KMS-11 (cell line): Measurements from ENCODE around the gene PICALM.

ENCODE experiments used
- H2AFZ ChIP-seq: fragments of 200-600 bp; sonication (generic); 2 replicates; pipeline ENCODE4 v1.6.1; 2016; ENCODE audit warnings: antibody characterized with exemption, mixed run types, low read depth
- H3K27ac ChIP-seq: fragments of 200-600 bp; sonication (generic); 2 replicates; pipeline ENCODE4 v1.6.1; 2016; ENCODE audit warnings: mild to moderate bottlenecking, mixed run types
- H3K27me3 ChIP-seq: fragments of 200-600 bp; sonication (generic); 2 replicates; pipeline ENCODE4 v1.6.1; 2017; ENCODE audit warnings: mild to moderate bottlenecking, low read depth, mixed run types, moderate library complexity; ENCODE audit not compliant: insufficient read depth
- H3K36me3 ChIP-seq: fragments of 200-600 bp; sonication (generic); 2 replicates; pipeline ENCODE4 v1.6.1; 2017; ENCODE audit warnings: mild to moderate bottlenecking, mixed run types; ENCODE audit not compliant: insufficient read depth
- H3K4me1 ChIP-seq: fragments of 200-600 bp; sonication (generic); 2 replicates; pipeline ENCODE4 v1.6.1; 2016; ENCODE audit warnings: mild to moderate bottlenecking, low read depth, mixed run types; ENCODE audit not compliant: poor library complexity, severe bottlenecking
- H3K4me2 ChIP-seq: fragments of 200-600 bp; sonication (generic); 2 replicates; pipeline ENCODE4 v1.7.0; 2016; ENCODE audit warnings: mild to moderate bottlenecking, mixed run types
- H3K4me3 ChIP-seq: fragments of 200-600 bp; sonication (generic); IDR thresholded peaks from 2 replicates; pipeline ENCODE4 v1.6.1; 2017; ENCODE audit warnings: low read depth, low read length, mixed read lengths; ENCODE audit not compliant: insufficient read depth
- H3K79me2 ChIP-seq: fragments of 200-600 bp; sonication (generic); 2 replicates; pipeline ENCODE4 v1.6.1; 2016; ENCODE audit warnings: low read depth, mixed run types; ENCODE audit not compliant: insufficient read depth
- H3K9ac ChIP-seq: fragments of 200-600 bp; sonication (generic); 2 replicates; pipeline ENCODE4 v1.6.1; 2016; ENCODE audit warnings: mild to moderate bottlenecking, mixed run types
- H4K20me1 ChIP-seq: fragments of 200-600 bp; sonication (generic); 2 replicates; pipeline ENCODE4 v1.6.1; 2016; ENCODE audit warnings: mild to moderate bottlenecking, mixed run types; ENCODE audit not compliant: insufficient read depth
- TF ChIP-seq, protein P1 (sequence below): fragments of 200-600 bp; sonication (generic); conservative IDR thresholded peaks from 2 replicates; pipeline ENCODE4 v1.6.1; 2017; ENCODE audit warnings: low read depth, mild to moderate bottlenecking, antibody characterized with exemption, low read length, moderate library complexity, mixed read lengths

Gene PICALM

DNA sequence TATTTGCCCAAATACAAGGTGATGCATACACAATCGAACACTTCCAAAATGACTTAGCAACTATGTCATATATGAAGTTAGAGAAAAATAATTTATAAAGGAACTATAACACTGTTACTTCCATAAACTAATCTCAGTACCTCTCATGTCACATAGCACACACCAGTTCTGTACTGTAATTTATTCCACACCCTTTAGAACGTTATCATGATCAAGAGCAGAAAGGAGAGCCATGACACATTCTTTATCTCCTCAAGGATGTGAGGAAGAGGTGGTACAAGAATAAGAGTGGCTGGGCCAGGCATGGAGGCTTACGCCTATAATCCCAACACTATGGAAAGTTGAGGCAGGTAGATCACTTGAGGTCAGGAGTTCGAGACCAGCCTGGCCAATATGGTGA lies 31.1 kb downstream of the PICALM start:
- Histone ChIP-seq H4K20me1 (peaks cover 49% of the 10 kb centered on the region), H3K36me3 (no peaks in the 10 kb centered on the region), H3K79me2 (peaks cover 92% of the 10 kb centered on the region), H3K4me1 (peaks cover 76% of the 10 kb centered on the region), H3K4me2 (no peak overlapping the region), H3K9ac (no peak overlapping the region), H3K27ac (no peak overlapping the region), H3K27me3 (no peaks in the 10 kb centered on the region), H2AFZ (no peak overlapping the region), H3K4me3 (no peak overlapping the region)
- TF ChIP-seq, protein P1, sequence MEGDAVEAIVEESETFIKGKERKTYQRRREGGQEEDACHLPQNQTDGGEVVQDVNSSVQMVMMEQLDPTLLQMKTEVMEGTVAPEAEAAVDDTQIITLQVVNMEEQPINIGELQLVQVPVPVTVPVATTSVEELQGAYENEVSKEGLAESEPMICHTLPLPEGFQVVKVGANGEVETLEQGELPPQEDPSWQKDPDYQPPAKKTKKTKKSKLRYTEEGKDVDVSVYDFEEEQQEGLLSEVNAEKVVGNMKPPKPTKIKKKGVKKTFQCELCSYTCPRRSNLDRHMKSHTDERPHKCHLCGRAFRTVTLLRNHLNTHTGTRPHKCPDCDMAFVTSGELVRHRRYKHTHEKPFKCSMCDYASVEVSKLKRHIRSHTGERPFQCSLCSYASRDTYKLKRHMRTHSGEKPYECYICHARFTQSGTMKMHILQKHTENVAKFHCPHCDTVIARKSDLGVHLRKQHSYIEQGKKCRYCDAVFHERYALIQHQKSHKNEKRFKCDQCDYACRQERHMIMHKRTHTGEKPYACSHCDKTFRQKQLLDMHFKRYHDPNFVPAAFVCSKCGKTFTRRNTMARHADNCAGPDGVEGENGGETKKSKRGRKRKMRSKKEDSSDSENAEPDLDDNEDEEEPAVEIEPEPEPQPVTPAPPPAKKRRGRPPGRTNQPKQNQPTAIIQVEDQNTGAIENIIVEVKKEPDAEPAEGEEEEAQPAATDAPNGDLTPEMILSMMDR: no peak

DNA sequence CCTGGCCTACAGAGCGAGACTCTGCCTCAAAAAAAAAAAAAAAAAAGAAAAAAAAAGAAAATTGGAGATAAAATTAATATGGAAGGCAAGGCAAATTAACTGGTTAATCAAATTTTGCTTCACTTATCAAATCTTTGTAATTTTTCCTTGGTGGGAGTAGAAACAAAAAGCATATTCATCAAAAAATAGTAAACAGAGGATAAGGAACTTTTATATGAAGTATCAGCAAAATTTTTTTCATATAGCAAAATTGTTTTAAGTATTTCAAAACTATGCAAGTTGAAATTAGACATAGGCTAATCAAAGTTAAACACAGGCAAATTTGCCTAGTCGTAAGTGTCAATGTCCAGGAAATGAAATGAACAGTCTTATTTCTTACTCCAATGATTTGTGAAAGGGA lies 33.0 kb downstream of the PICALM start:
- no peak overlapping the region for H3K9ac ChIP-seq
- TF ChIP-seq, protein P1: no peak
- H3K36me3 ChIP-seq: no peaks in the 10 kb centered on the region
- H3K27me3 ChIP-seq: no peaks in the 10 kb centered on the region
- H3K79me2 ChIP-seq: peaks cover 94% of the 10 kb centered on the region
- H4K20me1 ChIP-seq: peaks cover 34% of the 10 kb centered on the region
- H2AFZ ChIP-seq: no peak overlapping the region
- H3K4me3 ChIP-seq: no peak overlapping the region
- H3K27ac ChIP-seq: no peak overlapping the region
- H3K4me2 ChIP-seq: 0 out of 2 replicates have a peak overlapping the region, but pooled peaks have one; percentile 3
- H3K4me1 ChIP-seq: peaks cover 76% of the 10 kb centered on the region

DNA sequence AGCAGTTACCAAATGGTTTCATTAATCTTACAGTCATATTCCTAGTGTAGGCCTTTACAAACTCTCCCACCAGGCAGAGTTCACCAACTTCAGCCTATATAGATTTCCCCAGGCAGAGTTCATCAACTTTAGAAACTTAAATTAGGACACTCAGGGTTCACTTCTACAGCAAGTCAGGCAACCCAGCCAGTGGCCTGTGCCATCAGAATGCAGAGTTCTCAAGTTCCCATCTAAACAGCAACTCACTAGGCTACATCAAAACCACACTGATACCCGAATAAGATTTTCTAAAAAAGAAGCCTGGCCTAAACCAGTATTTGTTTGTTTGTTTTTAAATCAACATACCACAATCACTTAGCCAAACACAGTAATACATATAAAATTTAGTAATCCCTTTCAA lies 33.7 kb downstream of the PICALM start:
- Histone ChIP-seq H3K79me2 (peaks cover 94% of the 10 kb centered on the region), H3K4me2 (no peak overlapping the region), H3K4me1 (peaks cover 75% of the 10 kb centered on the region), H3K27me3 (no peaks in the 10 kb centered on the region), H2AFZ (no peak overlapping the region), H3K36me3 (no peaks in the 10 kb centered on the region), H3K4me3 (no peak overlapping the region), H3K27ac (no peak overlapping the region), H4K20me1 (peaks cover 27% of the 10 kb centered on the region), H3K9ac (no peak overlapping the region)
- TF ChIP-seq, protein P1: no peak

DNA sequence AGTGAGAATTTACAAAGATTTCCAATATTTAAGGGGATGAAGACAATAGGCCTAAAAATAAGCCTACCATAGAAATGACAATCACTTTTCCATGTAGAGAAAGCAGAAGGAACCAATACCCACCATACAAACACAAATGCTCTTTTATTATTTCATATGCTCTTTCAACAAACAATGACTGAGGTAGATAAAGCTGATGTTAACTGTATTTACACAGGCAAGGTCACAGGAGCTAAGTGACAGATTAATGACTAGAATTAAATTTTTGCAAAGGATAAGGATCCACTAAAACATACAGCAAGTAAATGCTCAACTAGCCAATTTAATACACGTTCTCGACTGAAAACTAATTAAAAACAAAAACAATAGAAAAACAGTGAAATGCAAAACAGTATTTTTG lies 34.2 kb downstream of the PICALM start:
- H4K20me1 ChIP-seq: peaks cover 24% of the 10 kb centered on the region
- no peak overlapping the region for H2AFZ ChIP-seq
- no peak overlapping the region for H3K27ac ChIP-seq
- H3K4me1 ChIP-seq: peaks cover 74% of the 10 kb centered on the region
- TF ChIP-seq, protein P1: no peak
- peaks cover 94% of the 10 kb centered on the region for H3K79me2 ChIP-seq
- H3K4me2 ChIP-seq: no peak overlapping the region
- H3K4me3 ChIP-seq: no peak overlapping the region
- H3K9ac ChIP-seq: no peak overlapping the region
- H3K36me3 ChIP-seq: no peaks in the 10 kb centered on the region
- no peaks in the 10 kb centered on the region for H3K27me3 ChIP-seq
